ENCODE measurements around the gene TCF7L2.

TCF7L2 gene

DNA sequence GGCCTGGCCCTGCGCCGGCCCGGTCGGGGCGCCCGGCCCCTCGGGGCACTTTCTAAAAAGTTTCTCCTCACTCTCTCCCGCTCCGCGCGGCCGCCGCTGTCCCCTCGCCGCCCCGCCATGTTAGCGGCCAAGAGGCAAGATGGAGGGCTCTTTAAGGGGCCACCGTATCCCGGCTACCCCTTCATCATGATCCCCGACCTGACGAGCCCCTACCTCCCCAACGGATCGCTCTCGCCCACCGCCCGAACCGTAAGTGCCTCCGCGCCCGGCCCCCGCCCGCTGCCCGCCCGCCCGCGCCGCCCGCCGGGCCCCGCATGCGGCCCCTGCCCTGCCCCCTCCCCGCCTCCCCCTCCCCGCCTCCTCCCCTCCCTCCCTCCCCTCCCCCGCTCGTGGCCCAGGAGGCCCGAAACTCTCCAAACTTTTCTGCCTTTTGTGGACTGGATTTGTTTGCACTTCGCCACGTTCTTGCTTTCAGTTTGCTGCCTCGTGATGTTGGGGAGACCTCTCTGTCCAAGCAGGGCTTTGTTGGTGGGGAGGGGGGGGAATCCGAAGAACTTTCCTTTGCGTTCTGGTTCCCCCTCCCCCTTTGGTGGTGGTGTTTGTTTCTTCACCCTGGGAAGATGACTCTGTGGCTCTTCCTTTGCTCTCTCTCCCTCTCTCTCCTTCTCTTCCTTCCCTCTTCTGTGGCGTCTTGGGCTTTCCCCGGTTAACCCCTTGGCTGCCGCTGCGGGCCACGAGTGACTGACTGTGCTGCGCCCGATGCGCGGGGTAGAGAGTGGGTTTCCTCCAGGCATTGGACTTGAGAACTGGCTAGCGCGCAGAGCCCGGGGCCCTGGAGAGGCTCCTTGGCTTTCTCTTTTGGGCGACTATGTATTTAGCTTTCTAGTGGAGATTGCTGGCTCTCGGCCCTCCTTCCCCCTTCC is 1.6 kb downstream of the TCF7L2 start:
- DNase-seq (ENCODE audit: low spot score), result peak; percentile 49
- TF ChIP-seq, protein P1, sequence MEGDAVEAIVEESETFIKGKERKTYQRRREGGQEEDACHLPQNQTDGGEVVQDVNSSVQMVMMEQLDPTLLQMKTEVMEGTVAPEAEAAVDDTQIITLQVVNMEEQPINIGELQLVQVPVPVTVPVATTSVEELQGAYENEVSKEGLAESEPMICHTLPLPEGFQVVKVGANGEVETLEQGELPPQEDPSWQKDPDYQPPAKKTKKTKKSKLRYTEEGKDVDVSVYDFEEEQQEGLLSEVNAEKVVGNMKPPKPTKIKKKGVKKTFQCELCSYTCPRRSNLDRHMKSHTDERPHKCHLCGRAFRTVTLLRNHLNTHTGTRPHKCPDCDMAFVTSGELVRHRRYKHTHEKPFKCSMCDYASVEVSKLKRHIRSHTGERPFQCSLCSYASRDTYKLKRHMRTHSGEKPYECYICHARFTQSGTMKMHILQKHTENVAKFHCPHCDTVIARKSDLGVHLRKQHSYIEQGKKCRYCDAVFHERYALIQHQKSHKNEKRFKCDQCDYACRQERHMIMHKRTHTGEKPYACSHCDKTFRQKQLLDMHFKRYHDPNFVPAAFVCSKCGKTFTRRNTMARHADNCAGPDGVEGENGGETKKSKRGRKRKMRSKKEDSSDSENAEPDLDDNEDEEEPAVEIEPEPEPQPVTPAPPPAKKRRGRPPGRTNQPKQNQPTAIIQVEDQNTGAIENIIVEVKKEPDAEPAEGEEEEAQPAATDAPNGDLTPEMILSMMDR (IDR thresholded peaks at IDR 0.05; ENCODE audit: borderline replicate concordance, control extremely low read depth, extremely low read depth, insufficient read depth, missing control alignments), result no peak
- in situ Hi-C loops (cut with MboI; ENCODE audit: low sequenced_read_pairs, unreplicated experiment), result no loop called here

DNA sequence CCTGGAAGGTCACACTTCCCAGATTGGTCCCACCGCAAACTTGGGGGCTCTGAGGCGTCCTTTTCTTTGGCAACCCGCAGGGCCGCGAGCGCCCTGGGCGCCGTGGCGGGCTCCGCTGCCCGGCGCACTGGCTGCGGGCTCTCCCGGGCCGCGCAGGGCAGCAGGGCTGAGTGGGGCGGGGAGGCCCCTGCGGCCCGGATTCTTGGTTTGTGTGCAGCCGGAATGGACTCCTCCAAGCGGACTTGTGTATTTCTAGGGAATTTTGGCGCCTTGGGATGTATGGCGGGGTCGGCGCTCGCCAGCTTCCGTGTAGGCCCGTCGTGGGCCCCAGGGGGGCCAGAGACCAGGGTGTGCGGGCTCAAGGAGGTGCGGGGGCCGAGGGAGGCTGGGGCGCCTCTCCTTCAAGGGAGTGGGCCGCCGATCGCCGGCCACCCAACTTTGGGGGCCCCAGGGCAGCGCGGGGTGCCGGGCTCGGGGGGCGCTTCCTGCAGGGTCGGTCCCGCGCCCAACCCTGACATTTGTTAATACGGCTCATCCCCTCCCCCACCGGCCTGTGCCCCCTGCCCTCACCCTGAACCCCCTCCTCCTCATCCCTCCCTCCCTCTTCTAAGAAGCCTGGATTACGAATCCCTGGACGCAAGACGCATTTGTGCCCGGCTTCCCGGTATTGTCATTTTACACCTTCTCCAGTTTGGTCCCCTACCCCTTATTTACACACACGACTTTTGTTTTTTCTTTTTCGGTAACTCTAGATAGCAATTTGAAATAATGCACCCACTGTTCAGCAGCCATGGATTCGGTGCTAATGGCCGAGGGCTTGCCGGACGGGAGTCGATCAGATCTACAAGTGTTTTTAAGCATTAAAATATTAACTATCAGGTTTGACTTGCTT is 2.5 kb downstream of the TCF7L2 start:
- DNase-seq (ENCODE audit: low spot score), result no peak
- in situ Hi-C loops (cut with MboI; ENCODE audit: low sequenced_read_pairs, unreplicated experiment), result no loop called here
- TF ChIP-seq, protein P1 (IDR thresholded peaks at IDR 0.05; ENCODE audit: borderline replicate concordance, control extremely low read depth, extremely low read depth, insufficient read depth, missing control alignments), result no peak

DNA sequence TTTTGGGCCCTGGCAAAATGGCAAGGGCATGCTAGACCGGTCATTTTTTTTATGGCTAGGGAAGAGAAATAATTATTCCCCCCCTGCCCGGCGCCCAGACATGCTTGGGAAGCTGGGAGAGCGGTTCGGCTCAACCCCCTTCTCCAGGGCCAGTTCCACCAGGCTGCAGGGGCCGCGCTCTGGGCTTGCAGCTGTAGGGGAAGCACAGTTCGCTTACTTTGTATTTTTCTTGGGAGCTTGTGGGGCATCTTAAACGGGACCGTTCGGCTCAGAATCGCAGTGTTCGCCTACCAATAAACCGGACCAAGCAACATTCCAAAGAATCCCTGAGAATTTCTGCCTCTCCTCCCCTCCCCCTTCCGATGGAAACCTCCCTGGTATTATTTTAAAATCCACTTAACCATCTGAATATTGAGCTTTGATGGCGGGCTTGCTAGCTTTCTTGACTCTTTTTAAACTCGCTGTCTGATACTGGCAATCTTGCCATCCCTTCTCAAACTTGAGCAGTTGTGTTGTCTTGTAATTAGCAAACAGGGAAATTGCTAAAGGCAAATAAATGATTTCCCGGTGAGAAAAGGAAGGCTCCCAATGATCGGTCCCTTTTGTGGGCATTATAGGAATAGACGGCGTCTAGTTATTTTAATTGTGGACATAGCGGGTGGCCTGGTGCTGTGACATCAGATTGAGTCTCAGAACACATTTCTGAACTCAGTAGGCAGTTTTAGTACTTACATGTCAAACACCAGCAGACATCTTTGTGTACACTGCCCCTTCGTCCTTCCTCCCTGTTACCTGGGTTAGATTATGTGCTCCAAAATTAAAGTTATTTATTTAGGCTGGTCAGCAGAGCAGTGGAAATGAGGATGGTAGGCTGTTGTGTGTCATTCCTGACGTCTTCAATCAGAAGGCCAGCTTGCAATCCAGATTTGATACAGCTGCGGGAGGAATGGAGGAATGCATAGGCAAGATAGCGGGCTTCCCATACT is 3.4 kb downstream of the TCF7L2 start:
- DNase-seq (ENCODE audit: low spot score), result no peak
- in situ Hi-C loops (cut with MboI; ENCODE audit: low sequenced_read_pairs, unreplicated experiment), result no loop called here
- TF ChIP-seq, protein P1 (IDR thresholded peaks at IDR 0.05; ENCODE audit: borderline replicate concordance, control extremely low read depth, extremely low read depth, insufficient read depth, missing control alignments), result no peak

DNA sequence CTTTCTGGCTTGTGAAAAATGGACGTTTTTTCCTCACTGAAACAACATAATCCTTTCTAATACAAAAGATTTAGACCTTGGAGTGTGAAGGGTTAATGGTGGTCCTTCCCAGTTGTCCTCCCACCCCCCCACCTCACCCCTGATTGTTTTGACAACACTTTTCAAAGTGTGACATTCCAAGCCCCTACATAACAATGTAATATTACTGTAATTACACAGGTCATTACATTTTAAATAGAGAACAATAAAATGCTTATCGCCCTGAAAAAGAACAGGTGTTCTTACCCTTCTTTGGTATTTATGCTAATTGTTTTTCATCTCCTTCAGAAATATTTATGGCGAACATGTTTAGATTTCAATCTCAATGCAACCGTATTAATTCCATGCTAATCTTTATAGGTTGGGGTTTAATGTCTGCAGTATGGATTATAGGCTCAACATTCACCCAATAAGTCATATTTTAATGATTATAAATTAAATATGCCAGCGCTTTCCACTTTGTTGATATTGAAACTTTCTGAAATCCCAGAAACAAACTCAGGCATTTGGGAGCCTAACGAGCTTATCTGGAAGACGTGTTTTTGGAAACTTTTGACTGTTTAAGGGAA is 5.0 kb downstream of the TCF7L2 start:
- TF ChIP-seq, protein P1 (IDR thresholded peaks at IDR 0.05; ENCODE audit: borderline replicate concordance, control extremely low read depth, extremely low read depth, insufficient read depth, missing control alignments), result no peak
- in situ Hi-C loops (cut with MboI; ENCODE audit: low sequenced_read_pairs, unreplicated experiment), result no loop called here
- DNase-seq (ENCODE audit: low spot score), result no peak

DNA sequence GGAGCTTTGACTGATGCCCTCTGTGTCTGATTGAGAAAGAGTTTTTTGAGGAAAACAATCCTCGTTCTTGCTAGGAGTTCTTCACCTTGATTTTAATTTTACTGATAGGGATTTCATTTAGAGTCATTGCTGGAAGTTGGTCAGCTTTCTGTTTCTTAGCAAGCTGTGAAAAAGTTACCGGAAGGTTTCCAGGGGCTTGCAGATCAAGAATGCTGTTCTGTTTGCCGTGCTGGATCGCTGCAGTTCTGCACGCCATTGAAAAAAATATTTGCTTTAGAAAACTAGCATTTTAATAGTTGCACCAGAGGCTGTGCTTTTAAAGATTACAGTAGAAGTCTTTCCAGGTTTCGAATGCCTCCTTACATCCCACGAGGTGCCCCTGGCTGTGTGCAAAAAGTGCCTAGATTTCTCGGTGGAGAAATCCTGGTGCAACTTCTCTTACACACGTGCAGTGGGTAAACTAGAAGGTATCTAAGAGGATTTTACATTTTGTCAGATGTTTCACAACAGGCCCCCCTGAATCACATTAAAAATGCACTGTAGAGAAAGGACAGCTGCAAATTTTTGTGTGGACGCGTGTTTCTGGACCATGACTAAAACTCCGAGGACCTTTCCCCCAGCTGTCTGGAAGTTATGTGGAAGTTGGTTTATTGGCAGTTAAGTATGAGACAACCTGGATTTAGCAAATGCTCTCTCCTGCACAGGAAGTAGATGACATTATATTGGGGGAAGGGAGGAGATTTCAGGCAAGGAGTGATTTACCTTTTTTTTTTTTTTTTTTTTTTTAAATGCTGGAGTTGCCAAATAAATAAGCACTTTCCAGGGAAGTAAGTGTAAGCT is 5.8 kb downstream of the TCF7L2 start:
- DNase-seq (ENCODE audit: low spot score), result no peak
- TF ChIP-seq, protein P1 (IDR thresholded peaks at IDR 0.05; ENCODE audit: borderline replicate concordance, control extremely low read depth, extremely low read depth, insufficient read depth, missing control alignments), result no peak
- in situ Hi-C loops (cut with MboI; ENCODE audit: low sequenced_read_pairs, unreplicated experiment), result no loop called here

Data from GM13976 (cell line).